ENCODE data around the gene GRIA4.

GRCh38 chr11:105867742-105868141, 257.9 kb downstream of the GRIA4 start:
- no peak for TF ChIP-seq EP300 (conservative IDR thresholded peaks at IDR 0.05; ENCODE audit: poor library complexity, severe bottlenecking)
- no peak for TF ChIP-seq EZH2 (IDR thresholded peaks at IDR 0.05; ENCODE audit: borderline replicate concordance, insufficient read depth, low read length, poor library complexity, severe bottlenecking)
- TF ChIP-seq MXI1 (conservative IDR thresholded peaks at IDR 0.05; ENCODE audit: poor library complexity, severe bottlenecking) = no peak

Data from neural cell (in vitro differentiated cells).